Gastroesophageal sphincter (tissue), 4 donors: ENCODE data around the gene KRTAP20-1. TPM values are rescaled to one million over a fixed set of nuclear protein-coding genes. Genes with fewer than 3 reads are reported as not detected.

Experiments
- ATAC-seq: fragments of 150-250 bp; one replicate; pipeline ENCODE4 v1.9.1; 2016; ENCODE audit warnings: mild to moderate bottlenecking, moderate library complexity
- H3K27ac ChIP-seq, 4 donors: fragments of 200-600 bp; sonication (generic) in 3 of 4; 1 replicate in 3 of 4; 2 replicates in 1 of 4; pipeline ENCODE4 v1.5.1; 2016 to 2019
- H3K27me3 ChIP-seq: fragments of 200-600 bp; sonication (generic); one replicate; pipeline ENCODE4 v1.5.1; 2019
- H3K36me3 ChIP-seq, 2 donors: fragments of 200-600 bp; sonication (generic); one replicate each; pipeline ENCODE4 v1.5.1; 2019; ENCODE audit warnings: control low read depth in 1 of 2
- H3K4me1 ChIP-seq, 3 donors: fragments of 200-600 bp; sonication (generic); 1 replicate in 2 of 3; 2 replicates in 1 of 3; pipeline ENCODE4 v1.5.1; 2016 to 2019; ENCODE audit warnings: control low read depth in 2 of 3
- H3K4me3 ChIP-seq, 2 donors: fragments of 200-600 bp; sonication (generic); one replicate each; pipeline ENCODE4 v1.5.1; 2019; ENCODE audit warnings: mild to moderate bottlenecking in 1 of 2, moderate library complexity in 1 of 2
- H3K9me3 ChIP-seq, 3 donors: fragments of 200-600 bp; sonication (generic); one replicate each; pipeline ENCODE4 v1.5.1; 2017 to 2019; ENCODE audit warnings: control low read depth in 2 of 3
- EP300 ChIP-seq: sonication (generic); formaldehyde crosslinking; IDR thresholded peaks from one replicate; pipeline ENCODE4 v1.6.1; 2017; ENCODE audit warnings: antibody characterized with exemption, mild to moderate bottlenecking
- POLR2A ChIP-seq, 2 donors: fragments of 450-650 bp; IDR thresholded peaks; one replicate each; pipeline ENCODE4 v1.6.1; 2017; ENCODE audit warnings: antibody characterized with exemption in 2 of 2, mild to moderate bottlenecking in 2 of 2, moderate library complexity in 1 of 2
- POLR2AphosphoS5 ChIP-seq: sonication (generic); formaldehyde crosslinking; IDR thresholded peaks from one replicate; pipeline ENCODE4 v1.6.1; 2017; ENCODE audit warnings: antibody characterized with exemption
- WGBS, 2 donors: methylation state at CpG; one replicate each; pipeline ENCODE4 v1.1.5; 2018; ENCODE audit warnings: low coverage in 1 of 2; 5-methylcytosine and 5-hydroxymethylcytosine counted together
- total RNA-seq, 4 donors: library from RNA; depleted of rRNA; stranded (reverse); fragments of >200 nt; gene quantifications; one replicate each; pipeline ENCODE4 v1.1.0, GENCODE V29; 2016
- TF ChIP-seq, protein P1 (sequence below), 4 experiments: fragments of 200-600 bp in 2 of 4; fragments of 450-650 bp in 2 of 4; sonication (generic) in 1 of 4; IDR thresholded peaks; one replicate each; pipeline ENCODE4 v1.5.1; 2017 to 2019; ENCODE audit warnings: antibody characterized with exemption in 4 of 4, mild to moderate bottlenecking in 2 of 4, moderate library complexity in 2 of 4

The KRTAP20-1 gene
- total RNA-seq, 4 donors from 2014 or later, result not detected

- no peak within 1 kb of the TSS for H3K27ac ChIP-seq
- H3K4me3 ChIP-seq, result no peak within 1 kb of the TSS
- H3K4me1 ChIP-seq, result no peaks in the 10 kb centered on the region
- WGBS, 2 donors, result 83 to 100% methylated on average over 1 of the region's 1 CpG
- H3K27me3 ChIP-seq, result no peaks in the 10 kb centered on the region
- ATAC-seq, result no peak
- no peaks in the 10 kb centered on the region for H3K36me3 ChIP-seq
- no peaks in the 10 kb centered on the region for H3K9me3 ChIP-seq
- TF ChIP-seq, protein P1, sequence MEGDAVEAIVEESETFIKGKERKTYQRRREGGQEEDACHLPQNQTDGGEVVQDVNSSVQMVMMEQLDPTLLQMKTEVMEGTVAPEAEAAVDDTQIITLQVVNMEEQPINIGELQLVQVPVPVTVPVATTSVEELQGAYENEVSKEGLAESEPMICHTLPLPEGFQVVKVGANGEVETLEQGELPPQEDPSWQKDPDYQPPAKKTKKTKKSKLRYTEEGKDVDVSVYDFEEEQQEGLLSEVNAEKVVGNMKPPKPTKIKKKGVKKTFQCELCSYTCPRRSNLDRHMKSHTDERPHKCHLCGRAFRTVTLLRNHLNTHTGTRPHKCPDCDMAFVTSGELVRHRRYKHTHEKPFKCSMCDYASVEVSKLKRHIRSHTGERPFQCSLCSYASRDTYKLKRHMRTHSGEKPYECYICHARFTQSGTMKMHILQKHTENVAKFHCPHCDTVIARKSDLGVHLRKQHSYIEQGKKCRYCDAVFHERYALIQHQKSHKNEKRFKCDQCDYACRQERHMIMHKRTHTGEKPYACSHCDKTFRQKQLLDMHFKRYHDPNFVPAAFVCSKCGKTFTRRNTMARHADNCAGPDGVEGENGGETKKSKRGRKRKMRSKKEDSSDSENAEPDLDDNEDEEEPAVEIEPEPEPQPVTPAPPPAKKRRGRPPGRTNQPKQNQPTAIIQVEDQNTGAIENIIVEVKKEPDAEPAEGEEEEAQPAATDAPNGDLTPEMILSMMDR (IDR thresholded peaks at IDR 0.05), result no peak
- no peak for TF ChIP-seq POLR2AphosphoS5
- TF ChIP-seq POLR2A (IDR thresholded peaks at IDR 0.05), result no peak
Observed at GRCh38 chr21:30634906-30635305, 18.7 kb downstream of the KRTAP20-1 start, which contains the start of gene KRTAP20-2. Gene KRTAP20-2, plus strand, starts transcription at chr21:30635206. Its CDS starts 58 bp downstream, at chr21:30635264.

GRCh38 chr21:30638686-30639085 lies 22.5 kb downstream of the KRTAP20-1 start:
- Histone ChIP-seq H3K4me3 (no peak overlapping the region), H3K36me3 (no peaks in the 10 kb centered on the region)
- ATAC-seq, result no peak

GRCh38 chr21:30642564-30642963 lies 26.3 kb downstream of the KRTAP20-1 start, which contains the start of gene KRTAP20-3:
Gene KRTAP20-3, plus strand, starts transcription at chr21:30642864.
- Histone ChIP-seq H3K27me3 (no peaks in the 10 kb centered on the region), H3K9me3 (no peaks in the 10 kb centered on the region), H3K4me1 (no peaks in the 10 kb centered on the region), H3K27ac (no peak within 1 kb of the TSS), H3K4me3 (no peak within 1 kb of the TSS), H3K36me3 (no peaks in the 10 kb centered on the region)
- no peak for TF ChIP-seq EP300
- TF ChIP-seq, protein P1 (IDR thresholded peaks at IDR 0.05), result no peak
- no peak for TF ChIP-seq POLR2AphosphoS5
- TF ChIP-seq POLR2A (IDR thresholded peaks at IDR 0.05), result no peak
- no peak for ATAC-seq
- 67 to 68% methylated on average over 1 to 2 of the region's 2 CpGs for WGBS, 2 donors

More at GRCh38 chr21:30638686-30639085, 22.5 kb downstream of the KRTAP20-1 start:
- 43 to 70% methylated on average over 3 of the region's 3 CpGs for WGBS, 2 donors
- no peaks in the 10 kb centered on the region for H3K9me3 ChIP-seq
- no peak overlapping the region for H3K27ac ChIP-seq
- no peaks in the 10 kb centered on the region for H3K4me1 ChIP-seq
- no peaks in the 10 kb centered on the region for H3K27me3 ChIP-seq
- TF ChIP-seq EP300 (no peak), POLR2AphosphoS5 (no peak), POLR2A (IDR thresholded peaks at IDR 0.05) (no peak)
- TF ChIP-seq, protein P1 (IDR thresholded peaks at IDR 0.05), result no peak

DNA sequence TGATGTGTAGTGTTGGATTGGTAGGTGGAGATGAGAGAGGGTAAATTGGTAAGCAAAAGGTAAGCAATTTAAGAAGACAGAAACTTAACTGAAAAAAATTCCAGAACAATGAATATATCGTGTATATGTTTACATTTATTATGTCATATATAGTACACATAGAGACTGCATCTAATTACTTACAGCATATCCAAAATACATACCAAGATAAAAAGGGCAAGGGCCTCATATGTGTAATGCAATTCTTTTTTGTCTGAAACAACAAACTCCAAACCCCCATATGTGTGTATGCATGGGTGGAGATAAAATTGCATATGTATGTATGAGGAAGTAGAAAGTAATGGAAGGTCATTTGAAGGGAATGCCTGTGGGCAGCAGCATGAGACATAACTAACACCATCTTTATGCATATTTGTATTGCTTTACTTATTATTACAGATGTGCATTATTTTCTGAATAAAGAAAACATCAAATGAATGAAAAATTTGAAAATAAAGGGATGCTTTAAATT lies 30.7 kb downstream of the KRTAP20-1 start:
- Histone ChIP-seq H3K27ac (no peak overlapping the region), H3K4me3 (no peak overlapping the region), H3K4me1 (no peaks in the 10 kb centered on the region), H3K36me3 (no peaks in the 10 kb centered on the region), H3K27me3 (no peaks in the 10 kb centered on the region), H3K9me3 (no peaks in the 10 kb centered on the region)
- 63 to 75% methylated on average over 1 of the region's 1 CpG for WGBS, 2 donors
- no peak for ATAC-seq
- TF ChIP-seq POLR2AphosphoS5 (no peak), POLR2A (IDR thresholded peaks at IDR 0.05) (no peak), EP300 (no peak)
- TF ChIP-seq, protein P1 (IDR thresholded peaks at IDR 0.05), result no peak

GRCh38 chr21:30652891-30653290 lies 36.7 kb downstream of the KRTAP20-1 start:
- Histone ChIP-seq H3K9me3 (no peaks in the 10 kb centered on the region), H3K27me3 (no peaks in the 10 kb centered on the region), H3K4me1 (no peaks in the 10 kb centered on the region), H3K4me3 (no peak overlapping the region), H3K27ac (no peak overlapping the region), H3K36me3 (no peaks in the 10 kb centered on the region)
- TF ChIP-seq EP300, result no peak
- TF ChIP-seq POLR2A (IDR thresholded peaks at IDR 0.05), result no peak
- TF ChIP-seq, protein P1 (IDR thresholded peaks at IDR 0.05), result no peak
- no peak for TF ChIP-seq POLR2AphosphoS5
- no peak for ATAC-seq
